ENCODE results near the gene MEIKIN.

MEIKIN gene

DNA sequence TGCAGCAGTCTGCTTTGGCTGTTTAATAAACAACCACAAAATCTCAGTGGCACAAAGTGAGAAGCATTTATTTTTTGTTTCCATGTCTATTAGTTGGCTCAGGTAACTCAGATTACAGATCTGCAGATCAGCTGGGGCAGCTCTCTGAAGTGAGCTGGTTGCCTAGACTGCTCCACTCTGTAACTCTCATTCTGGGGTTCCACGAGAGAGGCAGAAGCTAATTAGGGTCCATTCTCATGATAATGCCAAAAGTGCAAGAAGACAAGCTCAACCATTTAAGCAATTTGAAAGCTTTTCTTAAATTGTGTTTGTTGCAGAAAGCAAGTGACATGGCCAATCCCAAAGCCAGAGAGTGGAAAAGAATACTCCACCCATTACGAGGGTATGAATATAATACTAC is 13.2 kb downstream of the MEIKIN start:
- TF ChIP-seq, protein P1, sequence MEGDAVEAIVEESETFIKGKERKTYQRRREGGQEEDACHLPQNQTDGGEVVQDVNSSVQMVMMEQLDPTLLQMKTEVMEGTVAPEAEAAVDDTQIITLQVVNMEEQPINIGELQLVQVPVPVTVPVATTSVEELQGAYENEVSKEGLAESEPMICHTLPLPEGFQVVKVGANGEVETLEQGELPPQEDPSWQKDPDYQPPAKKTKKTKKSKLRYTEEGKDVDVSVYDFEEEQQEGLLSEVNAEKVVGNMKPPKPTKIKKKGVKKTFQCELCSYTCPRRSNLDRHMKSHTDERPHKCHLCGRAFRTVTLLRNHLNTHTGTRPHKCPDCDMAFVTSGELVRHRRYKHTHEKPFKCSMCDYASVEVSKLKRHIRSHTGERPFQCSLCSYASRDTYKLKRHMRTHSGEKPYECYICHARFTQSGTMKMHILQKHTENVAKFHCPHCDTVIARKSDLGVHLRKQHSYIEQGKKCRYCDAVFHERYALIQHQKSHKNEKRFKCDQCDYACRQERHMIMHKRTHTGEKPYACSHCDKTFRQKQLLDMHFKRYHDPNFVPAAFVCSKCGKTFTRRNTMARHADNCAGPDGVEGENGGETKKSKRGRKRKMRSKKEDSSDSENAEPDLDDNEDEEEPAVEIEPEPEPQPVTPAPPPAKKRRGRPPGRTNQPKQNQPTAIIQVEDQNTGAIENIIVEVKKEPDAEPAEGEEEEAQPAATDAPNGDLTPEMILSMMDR (IDR thresholded peaks at IDR 0.05), result no peak

DNA sequence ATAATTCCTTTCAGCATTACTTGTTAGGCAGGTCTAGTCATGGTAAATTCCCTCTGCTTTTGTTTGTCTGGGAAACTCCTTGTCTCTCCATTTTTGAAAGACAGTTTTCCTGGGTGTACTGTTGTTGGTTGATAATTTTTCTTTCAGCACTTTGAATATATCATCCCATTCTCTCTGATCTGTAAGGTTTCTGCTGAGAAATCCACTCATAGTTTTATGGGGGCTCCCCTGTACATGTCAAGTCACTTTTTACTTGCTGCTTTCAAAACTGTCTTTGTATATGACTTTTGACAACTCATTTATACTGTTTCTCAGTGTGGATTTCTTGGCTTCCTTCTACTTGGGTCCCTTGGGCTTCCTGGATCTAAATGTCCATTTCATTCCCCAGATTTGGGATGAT is 16.5 kb downstream of the MEIKIN start:
- TF ChIP-seq, protein P1 (IDR thresholded peaks at IDR 0.05), result no peak

DNA sequence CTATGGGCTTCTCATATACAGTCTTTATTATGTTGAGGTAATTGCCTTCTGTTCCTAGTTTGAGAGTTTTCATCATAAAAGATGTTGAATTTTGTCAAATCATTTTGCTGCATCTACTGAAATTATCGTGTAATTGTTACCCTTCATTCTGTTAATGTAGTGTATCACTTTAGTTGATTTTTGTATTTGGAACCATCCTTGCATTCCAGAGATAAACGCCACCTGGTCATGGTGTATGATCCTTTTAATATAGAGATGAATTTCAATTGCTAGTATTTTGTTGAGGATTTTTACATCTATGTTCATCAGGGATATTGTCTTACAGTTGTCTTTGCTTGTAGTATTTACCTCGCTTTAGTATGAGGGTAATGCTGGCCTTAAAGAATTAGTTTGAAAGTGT is 19.3 kb downstream of the MEIKIN start:
- TF ChIP-seq, protein P1 (IDR thresholded peaks at IDR 0.05), result no peak

DNA sequence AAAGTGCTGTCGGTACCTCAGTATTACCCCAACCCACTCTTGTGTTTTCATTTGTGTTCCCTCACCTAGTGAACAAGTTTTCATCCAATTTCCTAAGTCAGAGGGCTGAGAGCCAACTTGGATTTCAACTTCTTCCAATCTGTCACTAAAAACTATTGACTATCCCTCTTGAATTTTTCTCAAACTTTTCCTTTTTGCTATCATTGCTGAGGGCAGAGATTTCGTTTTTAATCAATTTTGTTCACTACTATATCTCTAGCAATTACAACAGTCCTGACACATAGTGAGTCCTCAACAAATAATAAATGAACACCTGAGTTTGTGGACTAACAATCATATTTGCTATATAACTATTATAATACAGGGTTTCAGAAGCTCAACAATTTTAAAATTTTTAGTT is 29.0 kb downstream of the MEIKIN start:
- TF ChIP-seq, protein P1 (IDR thresholded peaks at IDR 0.05), result no peak

DNA sequence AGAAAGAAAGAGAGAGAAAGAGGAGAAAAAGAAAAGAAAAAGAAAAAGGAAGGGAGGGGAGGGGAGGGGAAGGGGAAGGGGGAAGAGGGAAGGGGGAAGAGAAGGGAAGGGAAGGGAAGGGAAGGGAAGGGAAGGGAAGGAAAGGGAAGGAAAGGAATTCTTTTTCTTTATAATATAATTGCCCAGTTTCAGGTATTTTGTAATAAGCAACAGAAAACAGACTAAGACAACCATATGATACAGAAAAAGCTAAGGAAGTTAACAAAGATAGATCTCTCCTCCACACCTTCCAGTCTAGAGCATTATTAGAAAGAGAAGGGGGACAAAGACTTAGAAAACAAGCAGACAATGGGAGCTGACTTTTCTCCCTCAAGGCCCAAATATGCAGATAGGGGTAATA is 31.0 kb downstream of the MEIKIN start:
- TF ChIP-seq, protein P1 (IDR thresholded peaks at IDR 0.05), result no peak

DNA sequence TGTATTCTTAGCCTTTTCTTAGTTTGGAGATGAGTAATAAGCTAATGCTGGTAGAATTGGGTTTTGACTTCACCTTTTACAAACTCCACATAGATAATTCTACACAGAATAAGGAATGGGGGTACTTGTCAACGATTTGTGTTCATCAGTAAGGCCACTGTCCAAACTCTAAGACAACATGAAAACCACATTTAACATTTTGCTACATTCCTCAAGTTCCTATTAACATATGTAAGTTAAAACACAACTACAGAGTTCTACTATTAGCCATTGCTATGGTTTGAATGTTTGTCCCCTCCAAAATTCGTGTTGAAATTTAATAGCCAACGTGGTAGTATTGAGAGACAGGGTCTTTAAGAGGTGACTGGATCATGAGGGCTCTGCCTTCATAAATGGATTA is 31.9 kb downstream of the MEIKIN start:
- TF ChIP-seq, protein P1 (IDR thresholded peaks at IDR 0.05), result no peak

DNA sequence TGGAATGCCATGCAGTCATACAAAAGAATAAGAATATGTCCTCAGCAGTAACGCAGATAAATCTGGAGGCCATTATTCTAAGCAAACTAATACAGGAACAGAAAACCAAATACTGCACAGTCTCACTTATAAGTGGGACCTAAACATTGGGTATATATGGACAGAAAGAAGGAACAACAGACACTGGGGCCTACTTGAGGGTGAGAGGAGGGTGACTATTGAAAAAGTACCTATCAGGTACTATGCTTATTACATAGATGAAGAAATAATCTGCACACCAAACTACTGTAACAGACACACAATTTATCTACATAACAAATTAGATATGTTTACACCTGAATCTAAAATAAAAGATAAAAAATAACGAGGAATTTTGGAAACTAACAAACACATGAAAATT is 38.8 kb downstream of the MEIKIN start:
- TF ChIP-seq, protein P1 (IDR thresholded peaks at IDR 0.05), result no peak

DNA sequence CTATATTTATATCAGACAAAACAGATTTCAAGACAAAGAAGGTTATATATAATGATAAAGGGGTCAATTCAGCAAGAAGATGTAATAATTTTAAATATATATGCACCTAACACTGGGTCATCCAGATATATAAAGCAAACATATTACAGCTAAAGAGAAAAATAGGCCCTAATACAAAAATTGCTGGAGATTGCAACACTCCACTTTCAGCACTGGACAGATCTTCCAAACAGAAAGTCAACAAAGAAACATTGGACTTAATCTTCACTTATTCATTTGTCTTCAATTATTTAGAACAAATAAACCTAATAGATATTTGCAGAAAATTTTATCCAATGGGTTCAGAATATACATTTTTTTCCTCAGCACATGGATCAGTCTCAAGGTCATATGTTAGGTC is 45.8 kb downstream of the MEIKIN start:
- TF ChIP-seq, protein P1 (IDR thresholded peaks at IDR 0.05), result no peak
